GM21423 (cell line): ENCODE data around the gene ZP1.

Experiments used
- ATAC-seq: cut with Tn5 transposase; IDR thresholded peaks from one replicate; pipeline ENCODE4 v1.9.1; 2021; ENCODE audit warnings: mild to moderate bottlenecking, moderate library complexity; ENCODE audit not compliant: unreplicated experiment

ZP1 gene

GRCh38 chr11:60875366-60876167, 8.2 kb downstream of the ZP1 start:
- ATAC-seq = no peak

GRCh38 chr11:60876168-60876485, 8.8 kb downstream of the ZP1 start:
- ATAC-seq = no peak

- no peak for ATAC-seq
These were observed 11.1 kb downstream of the ZP1 start for GRCh38 chr11:60878245-60879101.

GRCh38 chr11:60879104-60879503, 11.8 kb downstream of the ZP1 start:
- ATAC-seq = no peak

- ATAC-seq = no peak
These were observed 12.7 kb downstream of the ZP1 start for GRCh38 chr11:60879971-60880588.

- no peak for ATAC-seq
These were observed 13.4 kb downstream of the ZP1 start for GRCh38 chr11:60880643-60881282.

GRCh38 chr11:60887556-60887955, 20.2 kb downstream of the ZP1 start:
- no peak for ATAC-seq

GRCh38 chr11:60889869-60890311, 22.5 kb downstream of the ZP1 start:
- ATAC-seq = no peak

GRCh38 chr11:60890696-60891095, 23.4 kb downstream of the ZP1 start:
- ATAC-seq = no peak

- no peak for ATAC-seq
These were observed 23.9 kb downstream of the ZP1 start for GRCh38 chr11:60891103-60891741.

- no peak for ATAC-seq
These were observed 28.3 kb downstream of the ZP1 start for GRCh38 chr11:60895687-60896086.

- ATAC-seq = no peak
These were observed 30.2 kb downstream of the ZP1 start for GRCh38 chr11:60897496-60897895.

- no peak for ATAC-seq
These were observed 31.9 kb downstream of the ZP1 start for GRCh38 chr11:60899046-60899936.

GRCh38 chr11:60899977-60900376, 32.6 kb downstream of the ZP1 start:
- ATAC-seq = no peak

- no peak for ATAC-seq
These were observed 33.5 kb downstream of the ZP1 start for GRCh38 chr11:60900673-60901404.

GRCh38 chr11:60902625-60903024, 35.3 kb downstream of the ZP1 start:
- no peak for ATAC-seq

GRCh38 chr11:60905047-60905446, 37.7 kb downstream of the ZP1 start:
- ATAC-seq = no peak

GRCh38 chr11:60905551-60906113, 38.3 kb downstream of the ZP1 start:
- ATAC-seq = no peak
